HepG2 (cell line): ENCODE data around the gene KRT38.
"Not testable (repeated sequence)": the region's sequence is repeated elsewhere in the genome, so short reads cannot be mapped to it uniquely, and the experiment has no call there.

Experiments used
- CHD4 ChIP-seq: fragments of 200-600 bp; sonication (generic); IDR thresholded peaks from 2 replicates; pipeline ENCODE4 v1.7.0; 2017; ENCODE audit warnings: mild to moderate bottlenecking, low read length, borderline replicate concordance
- ETV6 ChIP-seq: sonication (generic); formaldehyde crosslinking; conservative IDR thresholded peaks from 2 replicates; pipeline ENCODE4 v1.4.0; 2020; ENCODE audit warnings: missing genetic modification reagents
- POLR2A ChIP-seq, 2 experiments: IDR thresholded peaks; 2 replicates each; pipeline ENCODE4 v1.6.1; 2011; ENCODE audit warnings: low read depth in 2 of 2, low read length in 2 of 2, mild to moderate bottlenecking in 1 of 2, moderate library complexity in 1 of 2; ENCODE audit not compliant: insufficient read depth in 1 of 2
- ZNF33A ChIP-seq: sonication (generic); formaldehyde crosslinking; IDR thresholded peaks from 2 replicates; pipeline ENCODE4 v1.5.1; 2020; ENCODE audit warnings: missing genetic modification reagents, mild to moderate bottlenecking, moderate library complexity, borderline replicate concordance
- TF ChIP-seq, protein P1 (sequence below): sonication (generic); formaldehyde crosslinking; IDR thresholded peaks from 2 replicates; pipeline ENCODE4 v1.5.0; 2020; ENCODE audit warnings: mild to moderate bottlenecking, missing genetic modification reagents, moderate library complexity

DNA sequence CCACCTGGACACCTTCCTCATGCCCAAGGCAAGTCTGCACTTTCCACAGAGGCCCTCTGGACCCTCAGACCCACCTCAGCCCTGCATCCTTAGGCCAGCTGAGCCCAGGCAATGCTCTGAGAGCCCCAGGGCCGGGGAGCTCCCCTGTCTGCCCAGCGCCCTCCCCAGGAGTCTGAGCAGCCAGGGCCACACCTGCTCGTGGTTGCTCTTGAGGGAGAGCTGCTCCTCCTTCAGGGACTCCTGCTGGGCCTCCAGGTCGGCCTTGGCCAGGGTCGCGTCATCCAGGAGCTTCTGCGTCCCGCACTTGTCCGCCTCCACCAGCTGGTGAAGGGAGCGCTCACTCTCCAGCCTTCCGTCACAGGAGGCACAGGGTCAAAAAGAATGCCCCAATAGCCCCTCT, 18.2 kb downstream of the KRT38 start:
- not testable (repeated sequence) for TF ChIP-seq ZNF33A (CRISPR knock-in tag); POLR2A (IDR thresholded peaks at IDR 0.05; ENCODE audit: insufficient read depth in 1 of 2, low read depth in 2 of 2, low read length in 2 of 2); CHD4; ETV6 (CRISPR knock-in tag)
- TF ChIP-seq, protein P1, sequence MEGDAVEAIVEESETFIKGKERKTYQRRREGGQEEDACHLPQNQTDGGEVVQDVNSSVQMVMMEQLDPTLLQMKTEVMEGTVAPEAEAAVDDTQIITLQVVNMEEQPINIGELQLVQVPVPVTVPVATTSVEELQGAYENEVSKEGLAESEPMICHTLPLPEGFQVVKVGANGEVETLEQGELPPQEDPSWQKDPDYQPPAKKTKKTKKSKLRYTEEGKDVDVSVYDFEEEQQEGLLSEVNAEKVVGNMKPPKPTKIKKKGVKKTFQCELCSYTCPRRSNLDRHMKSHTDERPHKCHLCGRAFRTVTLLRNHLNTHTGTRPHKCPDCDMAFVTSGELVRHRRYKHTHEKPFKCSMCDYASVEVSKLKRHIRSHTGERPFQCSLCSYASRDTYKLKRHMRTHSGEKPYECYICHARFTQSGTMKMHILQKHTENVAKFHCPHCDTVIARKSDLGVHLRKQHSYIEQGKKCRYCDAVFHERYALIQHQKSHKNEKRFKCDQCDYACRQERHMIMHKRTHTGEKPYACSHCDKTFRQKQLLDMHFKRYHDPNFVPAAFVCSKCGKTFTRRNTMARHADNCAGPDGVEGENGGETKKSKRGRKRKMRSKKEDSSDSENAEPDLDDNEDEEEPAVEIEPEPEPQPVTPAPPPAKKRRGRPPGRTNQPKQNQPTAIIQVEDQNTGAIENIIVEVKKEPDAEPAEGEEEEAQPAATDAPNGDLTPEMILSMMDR (CRISPR knock-in tag), result not testable (repeated sequence)
